ENCODE results near the gene S100A11.

Gene S100A11

GRCh38 chr1:152001631-152002584 is 34.9 kb downstream of the S100A11 start:
- peak; percentile 74 for DNase-seq

- DNase-seq = no peak
These were observed 35.7 kb downstream of the S100A11 start for GRCh38 chr1:152000964-152001630.

GRCh38 chr1:151998611-151999362 is 38.0 kb downstream of the S100A11 start:
- DNase-seq = no peak

GRCh38 chr1:151997284-151997570 is 39.6 kb downstream of the S100A11 start:
- no peak for DNase-seq

GRCh38 chr1:151995774-151996173 is 41.0 kb downstream of the S100A11 start:
- DNase-seq = peak; percentile 61

GRCh38 chr1:151994956-151995355 is 41.8 kb downstream of the S100A11 start:
- no peak for DNase-seq

GRCh38 chr1:151993734-151994496 is 42.9 kb downstream of the S100A11 start, which contains the start of gene S100A10:
Gene S100A10 (minus strand): TSS chr1:151993859. CDS start chr1:151986230, 7,629 bp downstream.
- peak; percentile 94 for DNase-seq

GRCh38 chr1:151993084-151993733 is 43.6 kb downstream of the S100A11 start:
- DNase-seq = peak; percentile 55

- DNase-seq = peak; percentile 76
These were observed 44.3 kb downstream of the S100A11 start for GRCh38 chr1:151992303-151993083.

GRCh38 chr1:151991663-151992302 is 45.0 kb downstream of the S100A11 start:
- DNase-seq = no peak

GRCh38 chr1:151990856-151991198 is 46.0 kb downstream of the S100A11 start:
- DNase-seq = no peak

GRCh38 chr1:151990058-151990855 is 46.5 kb downstream of the S100A11 start:
- DNase-seq = no peak

- DNase-seq = peak; percentile 73
These were observed 47.5 kb downstream of the S100A11 start for GRCh38 chr1:151989211-151989862.

GRCh38 chr1:151988405-151988923 is 48.3 kb downstream of the S100A11 start:
- no peak for DNase-seq

- DNase-seq = no peak
These were observed 50.2 kb downstream of the S100A11 start for GRCh38 chr1:151986501-151987190.

GRCh38 chr1:151985768-151986167 is 51.0 kb downstream of the S100A11 start:
- no peak for DNase-seq

GRCh38 chr1:151985270-151985669 is 51.5 kb downstream of the S100A11 start:
- no peak for DNase-seq

- DNase-seq = peak; percentile 53
These were observed 52.4 kb downstream of the S100A11 start for GRCh38 chr1:151984313-151984956.

All from CD4-positive, alpha-beta T cell treated with Interleukin-4 for 4 hours (primary cell).